DND-41 (cell line): Measurements from ENCODE around the gene DCPS.

Source experiments
- ATAC-seq: fragments of 200-7000 bp; cut with Tn5 transposase; 3 replicates; pipeline ENCODE4 v1.9.1; 2021; ENCODE audit warnings: low read depth; ENCODE audit not compliant: insufficient read depth
- DNase-seq: peaks from one replicate; pipeline ENCODE4 v3.0.0-alpha.2; 2020
- H2AFZ ChIP-seq: 2 replicates; pipeline ENCODE4 v1.6.0; 2012; ENCODE audit warnings: low read depth, low read length
- H3K27ac ChIP-seq: 2 replicates; pipeline ENCODE4 v1.5.1; 2012; ENCODE audit warnings: low read length, inconsistent platforms
- H3K27me3 ChIP-seq: fragments of 200-600 bp; sonication (generic); 2 replicates; pipeline ENCODE4 v1.6.0; 2012; ENCODE audit warnings: low read length, mild to moderate bottlenecking, inconsistent platforms; ENCODE audit not compliant: insufficient read depth, poor library complexity
- H3K36me3 ChIP-seq: 2 replicates; pipeline ENCODE4 v1.5.1; 2012; ENCODE audit warnings: low read length, inconsistent platforms; ENCODE audit not compliant: insufficient read depth
- H3K4me1 ChIP-seq: 2 replicates; pipeline ENCODE4 v1.5.1; 2012; ENCODE audit warnings: mild to moderate bottlenecking, low read length; ENCODE audit not compliant: insufficient read depth
- H3K4me2 ChIP-seq: 2 replicates; pipeline ENCODE4 v1.6.0; 2012; ENCODE audit warnings: mild to moderate bottlenecking, moderate library complexity, low read length, inconsistent platforms; ENCODE audit not compliant: insufficient read depth
- H3K4me3 ChIP-seq, 2 experiments: fragments of 200-600 bp in 1 of 2; shearing (Covaris generic) in 1 of 2; 2 replicates each; pipeline ENCODE4 v1.5.1; 2012 to 2016; ENCODE audit warnings: inconsistent platforms in 2 of 2, low read length in 2 of 2, mild to moderate bottlenecking in 2 of 2, low read depth in 1 of 2, moderate library complexity in 1 of 2
- H3K79me2 ChIP-seq: 2 replicates; pipeline ENCODE4 v1.6.0; 2012; ENCODE audit warnings: low read length, inconsistent platforms; ENCODE audit not compliant: insufficient read depth
- H3K9ac ChIP-seq: 2 replicates; pipeline ENCODE4 v1.6.0; 2012; ENCODE audit warnings: low read depth, mild to moderate bottlenecking, inconsistent platforms, low read length, moderate library complexity
- H3K9me3 ChIP-seq: 2 replicates; pipeline ENCODE4 v1.5.1; 2012; ENCODE audit warnings: low read length, moderate library complexity, mild to moderate bottlenecking, inconsistent platforms; ENCODE audit not compliant: insufficient read depth, severe bottlenecking
- H4K20me1 ChIP-seq: 2 replicates; pipeline ENCODE4 v1.6.0; 2012; ENCODE audit warnings: low read length; ENCODE audit not compliant: insufficient read depth
- EZH2 ChIP-seq: IDR thresholded peaks from 3 replicates; pipeline ENCODE4 v1.6.1; 2012; ENCODE audit warnings: borderline replicate concordance, low read depth, mild to moderate bottlenecking, moderate library complexity, low read length, inconsistent platforms; ENCODE audit not compliant: severe bottlenecking
- TF ChIP-seq, protein P1 (sequence below): IDR thresholded peaks from 2 replicates; pipeline ENCODE4 v1.5.1; 2012; ENCODE audit warnings: borderline replicate concordance, low read length, moderate library complexity, mild to moderate bottlenecking; ENCODE audit not compliant: poor library complexity, severe bottlenecking; ENCODE audit errors: extremely low read depth

Gene DCPS

DNA sequence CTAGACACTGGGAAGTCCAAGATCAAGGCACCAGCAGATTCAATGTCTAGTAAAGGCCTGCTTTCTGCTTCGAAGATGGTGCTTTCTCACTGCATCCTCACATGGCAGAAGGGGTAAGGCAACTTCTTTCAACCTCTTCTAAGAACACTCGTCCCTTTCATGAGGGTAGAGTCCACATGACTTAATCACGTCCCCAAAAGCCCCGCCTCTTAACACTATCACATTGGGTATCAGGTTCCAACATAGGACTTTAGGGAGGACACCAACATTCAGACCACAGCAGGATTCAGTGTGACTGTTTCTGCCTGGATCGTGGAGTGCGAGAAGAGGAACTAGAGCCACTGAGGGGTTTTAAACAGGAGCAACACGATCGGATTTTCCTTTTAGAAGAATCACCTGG is 24.7 kb upstream of the DCPS start:
- TF ChIP-seq, protein P1, sequence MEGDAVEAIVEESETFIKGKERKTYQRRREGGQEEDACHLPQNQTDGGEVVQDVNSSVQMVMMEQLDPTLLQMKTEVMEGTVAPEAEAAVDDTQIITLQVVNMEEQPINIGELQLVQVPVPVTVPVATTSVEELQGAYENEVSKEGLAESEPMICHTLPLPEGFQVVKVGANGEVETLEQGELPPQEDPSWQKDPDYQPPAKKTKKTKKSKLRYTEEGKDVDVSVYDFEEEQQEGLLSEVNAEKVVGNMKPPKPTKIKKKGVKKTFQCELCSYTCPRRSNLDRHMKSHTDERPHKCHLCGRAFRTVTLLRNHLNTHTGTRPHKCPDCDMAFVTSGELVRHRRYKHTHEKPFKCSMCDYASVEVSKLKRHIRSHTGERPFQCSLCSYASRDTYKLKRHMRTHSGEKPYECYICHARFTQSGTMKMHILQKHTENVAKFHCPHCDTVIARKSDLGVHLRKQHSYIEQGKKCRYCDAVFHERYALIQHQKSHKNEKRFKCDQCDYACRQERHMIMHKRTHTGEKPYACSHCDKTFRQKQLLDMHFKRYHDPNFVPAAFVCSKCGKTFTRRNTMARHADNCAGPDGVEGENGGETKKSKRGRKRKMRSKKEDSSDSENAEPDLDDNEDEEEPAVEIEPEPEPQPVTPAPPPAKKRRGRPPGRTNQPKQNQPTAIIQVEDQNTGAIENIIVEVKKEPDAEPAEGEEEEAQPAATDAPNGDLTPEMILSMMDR: no peak
- no peak for TF ChIP-seq EZH2
- ATAC-seq (no peak), DNase-seq (no peak)
- Histone ChIP-seq H4K20me1 (no peaks in the 10 kb centered on the region), H3K9me3 (no peaks in the 10 kb centered on the region), H3K9ac (no peak overlapping the region), H3K4me2 (no peak overlapping the region), H3K4me1 (peaks cover 25% of the 10 kb centered on the region), H3K27ac (no peak overlapping the region), H3K36me3 (peaks cover 33% of the 10 kb centered on the region), H3K79me2 (peaks cover 5% of the 10 kb centered on the region; the same call in 1 of the 2 replicates), H2AFZ (no peak overlapping the region), H3K4me3 (no peak overlapping the region), H3K27me3 (peaks cover 5% of the 10 kb centered on the region)

DNA sequence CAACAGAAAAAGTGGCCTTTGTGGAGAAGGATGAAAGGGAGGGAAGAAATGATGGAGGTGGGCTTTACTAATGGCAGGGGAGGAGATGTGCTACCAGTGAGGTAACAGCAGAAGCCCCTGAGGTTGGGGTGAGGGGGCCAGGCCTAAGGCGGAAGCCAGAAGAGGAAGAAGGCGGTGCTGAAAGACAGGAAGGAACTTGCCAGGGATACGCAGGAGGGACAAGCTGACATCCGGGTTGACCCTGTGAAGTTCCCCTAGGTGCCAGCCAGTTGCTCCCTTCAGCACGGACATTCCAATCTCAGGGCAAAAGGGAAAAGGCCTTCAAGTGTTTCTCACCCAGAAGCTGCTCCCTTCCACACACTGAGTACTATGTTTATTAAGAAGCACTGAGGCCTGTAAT is 23.3 kb upstream of the DCPS start:
- ATAC-seq: no peak
- Histone ChIP-seq H3K9me3 (no peaks in the 10 kb centered on the region), H2AFZ (no peak overlapping the region), H3K4me1 (peaks cover 30% of the 10 kb centered on the region), H3K79me2 (peaks cover 5% of the 10 kb centered on the region; the same call in 1 of the 2 replicates), H3K4me2 (no peak overlapping the region), H3K27me3 (peaks cover 5% of the 10 kb centered on the region), H3K4me3 (no peak overlapping the region), H3K27ac (no peak overlapping the region), H4K20me1 (no peaks in the 10 kb centered on the region), H3K36me3 (peaks cover 21% of the 10 kb centered on the region), H3K9ac (no peak overlapping the region)
- no peak for DNase-seq
- TF ChIP-seq EZH2: no peak
- TF ChIP-seq, protein P1: no peak

DNA sequence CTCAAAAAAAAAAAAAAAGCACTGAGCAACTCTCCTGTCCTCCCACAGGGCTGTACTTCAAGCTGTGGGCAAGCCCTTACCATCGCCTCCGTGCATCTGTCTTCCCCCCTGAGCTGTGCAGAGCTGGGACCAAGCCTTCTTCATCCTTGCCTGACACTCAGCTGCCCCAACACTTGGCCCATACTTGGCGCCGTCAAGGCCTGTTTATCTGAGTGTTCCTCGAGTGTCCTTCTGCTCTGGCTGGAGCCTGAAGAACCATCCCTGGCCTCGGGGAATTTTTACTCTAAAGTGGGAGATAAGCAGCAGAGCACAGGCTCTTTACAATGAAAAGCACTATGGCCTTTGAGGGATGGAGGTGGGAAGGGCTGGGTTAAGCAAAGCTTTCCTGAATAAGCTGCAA is 22.6 kb upstream of the DCPS start:
- ATAC-seq: no peak
- H3K4me2 ChIP-seq: no peak overlapping the region
- peaks cover 5% of the 10 kb centered on the region for H3K27me3 ChIP-seq
- H3K36me3 ChIP-seq: peaks cover 15% of the 10 kb centered on the region
- no peak overlapping the region for H3K4me3 ChIP-seq
- no peak overlapping the region for H3K27ac ChIP-seq
- no peak overlapping the region for H2AFZ ChIP-seq
- H4K20me1 ChIP-seq: no peaks in the 10 kb centered on the region
- peaks cover 2% of the 10 kb centered on the region; the same call in 1 of the 2 replicates for H3K79me2 ChIP-seq
- no peak for DNase-seq
- TF ChIP-seq, protein P1: no peak
- no peak for TF ChIP-seq EZH2
- H3K9me3 ChIP-seq: no peaks in the 10 kb centered on the region
- no peak overlapping the region for H3K9ac ChIP-seq
- H3K4me1 ChIP-seq: peaks cover 25% of the 10 kb centered on the region

DNA sequence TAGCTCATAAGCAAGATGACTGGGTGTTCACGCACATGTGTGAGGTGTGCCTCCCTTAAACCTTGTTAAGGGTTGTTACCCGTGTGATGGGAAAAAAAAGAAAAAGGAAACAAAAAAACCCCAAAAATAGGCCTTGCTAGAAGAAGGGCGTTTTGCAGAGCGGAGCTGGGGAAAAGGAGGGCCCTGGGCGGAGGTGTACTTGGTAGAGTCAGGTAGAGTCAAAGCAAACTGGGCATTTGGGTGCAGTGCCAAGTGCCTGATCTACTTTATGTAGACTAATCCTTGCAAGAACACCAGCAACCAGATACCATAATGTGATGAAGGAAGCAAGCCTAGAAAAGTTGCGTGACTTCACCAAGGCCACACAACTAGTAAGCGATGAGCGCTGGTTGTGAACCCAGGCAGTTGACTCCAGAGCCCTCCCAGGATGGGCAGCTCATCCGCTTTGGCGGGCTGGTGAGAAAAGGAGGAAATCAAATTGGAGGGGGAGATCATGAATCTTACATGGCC is 22.1 kb upstream of the DCPS start:
- no peak overlapping the region for H3K4me3 ChIP-seq
- TF ChIP-seq EZH2: no peak
- TF ChIP-seq, protein P1: no peak
- no peak overlapping the region for H3K9ac ChIP-seq
- H3K4me2 ChIP-seq: no peak overlapping the region
- peaks cover 2% of the 10 kb centered on the region; the same call in 1 of the 2 replicates for H3K79me2 ChIP-seq
- H3K9me3 ChIP-seq: no peaks in the 10 kb centered on the region
- peaks cover 12% of the 10 kb centered on the region for H3K36me3 ChIP-seq
- H3K27ac ChIP-seq: no peak overlapping the region
- peaks cover 25% of the 10 kb centered on the region for H3K4me1 ChIP-seq
- peaks cover 5% of the 10 kb centered on the region for H3K27me3 ChIP-seq
- DNase-seq: no peak
- ATAC-seq: no peak
- no peaks in the 10 kb centered on the region for H4K20me1 ChIP-seq
- no peak overlapping the region; the same call in 1 of the 2 replicates for H2AFZ ChIP-seq
